ENCODE results near the gene GALNT16. TPM values are rescaled to one million over a fixed set of nuclear protein-coding genes. Genes with fewer than 3 reads are reported as not detected.
A peak's percentile ranks its signal among the peaks of the same experiment; 100 is the strongest.

GALNT16 gene
- polyA plus RNA-seq, 1 donor from 2014 or later, result not detected

- no peaks in the 10 kb centered on the region for H3K36me3 Mint-ChIP-seq
- H3K4me1 Mint-ChIP-seq, result peaks cover 22 to 35% (median 26%) of the 10 kb centered on the region in 3 donors
- peaks cover 6% of the 10 kb centered on the region for H3K27me3 Mint-ChIP-seq
- H3K27ac Mint-ChIP-seq, result peak overlapping the region in 1 of 3 donors; percentile 40
- H3K4me3 Mint-ChIP-seq, result peak overlapping the region in 1 of 4 donors; percentile 63
- H3K9me3 Mint-ChIP-seq, result no peaks in the 10 kb centered on the region
Measured at GRCh38 chr14:69358233-69358963, 98.4 kb downstream of the GALNT16 start.

- Mint-ChIP-seq H3K4me1 (peaks cover 20 to 30% (median 26%) of the 10 kb centered on the region in 3 donors), H3K27ac (peak overlapping the region in 1 of 3 donors; percentile 3), H3K36me3 (no peaks in the 10 kb centered on the region), H3K9me3 (no peaks in the 10 kb centered on the region), H3K4me3 (no peak overlapping the region), H3K27me3 (peaks cover 6% of the 10 kb centered on the region)
Measured at GRCh38 chr14:69358966-69359365, 99.0 kb downstream of the GALNT16 start.

- Mint-ChIP-seq H3K4me1 (peaks cover 11 to 16% (median 15%) of the 10 kb centered on the region in 3 donors), H3K36me3 (no peaks in the 10 kb centered on the region), H3K4me3 (peak overlapping the region in 2 of 4 donors; percentile 43 to 75), H3K27me3 (peaks cover 4% of the 10 kb centered on the region), H3K27ac (peak overlapping the region in 1 of 3 donors; percentile 35), H3K9me3 (no peaks in the 10 kb centered on the region)
Measured at GRCh38 chr14:69360438-69361108, 100.6 kb downstream of the GALNT16 start.

- peak overlapping the region in 1 of 3 donors; percentile 60 for H3K27ac Mint-ChIP-seq
- H3K4me1 Mint-ChIP-seq, result peaks cover 10 to 16% (median 14%) of the 10 kb centered on the region in 3 donors
- peaks cover 4% of the 10 kb centered on the region for H3K27me3 Mint-ChIP-seq
- H3K9me3 Mint-ChIP-seq, result no peaks in the 10 kb centered on the region
- H3K4me3 Mint-ChIP-seq, result peak overlapping the region in 1 of 4 donors; percentile 59
- H3K36me3 Mint-ChIP-seq, result peaks cover 2% of the 10 kb centered on the region
Measured at GRCh38 chr14:69363055-69363454, 103.1 kb downstream of the GALNT16 start.

- Mint-ChIP-seq H3K4me1 (peaks cover 10 to 12% (median 11%) of the 10 kb centered on the region in 3 donors), H3K27me3 (peaks cover 4% of the 10 kb centered on the region), H3K27ac (peak overlapping the region in 1 of 3 donors; percentile 31), H3K4me3 (no peak overlapping the region), H3K36me3 (peaks cover 2% of the 10 kb centered on the region), H3K9me3 (no peaks in the 10 kb centered on the region)
Measured at GRCh38 chr14:69363964-69364363, 104.0 kb downstream of the GALNT16 start.

GRCh38 chr14:69364378-69364777 is 104.4 kb downstream of the GALNT16 start:
- peaks cover 2% of the 10 kb centered on the region for H3K27me3 Mint-ChIP-seq
- peaks cover 8 to 12% (median 10%) of the 10 kb centered on the region in 3 donors for H3K4me1 Mint-ChIP-seq
- H3K36me3 Mint-ChIP-seq, result peaks cover 2% of the 10 kb centered on the region
- no peak overlapping the region for H3K27ac Mint-ChIP-seq
- no peak overlapping the region for H3K4me3 Mint-ChIP-seq
- no peaks in the 10 kb centered on the region for H3K9me3 Mint-ChIP-seq

GRCh38 chr14:69366069-69366468 is 106.1 kb downstream of the GALNT16 start:
- H3K9me3 Mint-ChIP-seq, result no peaks in the 10 kb centered on the region
- no peak overlapping the region for H3K27ac Mint-ChIP-seq
- peaks cover 2% of the 10 kb centered on the region for H3K27me3 Mint-ChIP-seq
- H3K4me1 Mint-ChIP-seq, result peaks cover 3 to 4% (median 3%) of the 10 kb centered on the region in 3 donors
- peaks cover 2% of the 10 kb centered on the region for H3K36me3 Mint-ChIP-seq
- no peak overlapping the region for H3K4me3 Mint-ChIP-seq

GRCh38 chr14:69366761-69367160 is 106.8 kb downstream of the GALNT16 start:
- H3K4me3 Mint-ChIP-seq, result no peak overlapping the region
- H3K4me1 Mint-ChIP-seq, result peaks cover 0 to 2% (median 0%) of the 10 kb centered on the region in 3 donors
- H3K27ac Mint-ChIP-seq, result no peak overlapping the region
- H3K36me3 Mint-ChIP-seq, result peaks cover 2% of the 10 kb centered on the region
- peaks cover 2% of the 10 kb centered on the region for H3K27me3 Mint-ChIP-seq
- H3K9me3 Mint-ChIP-seq, result no peaks in the 10 kb centered on the region

GRCh38 chr14:69368381-69368780 is 108.4 kb downstream of the GALNT16 start:
- peaks cover 4% of the 10 kb centered on the region for H3K36me3 Mint-ChIP-seq
- peaks cover 0 to 2% (median 0%) of the 10 kb centered on the region in 3 donors for H3K4me1 Mint-ChIP-seq
- H3K4me3 Mint-ChIP-seq, result no peak overlapping the region
- no peaks in the 10 kb centered on the region for H3K9me3 Mint-ChIP-seq
- H3K27ac Mint-ChIP-seq, result no peak overlapping the region
- no peaks in the 10 kb centered on the region for H3K27me3 Mint-ChIP-seq

GRCh38 chr14:69370061-69370460 is 110.1 kb downstream of the GALNT16 start:
- Mint-ChIP-seq H3K4me1 (peaks cover 0 to 2% (median 0%) of the 10 kb centered on the region in 3 donors), H3K27me3 (no peaks in the 10 kb centered on the region), H3K9me3 (no peaks in the 10 kb centered on the region), H3K36me3 (peaks cover 9% of the 10 kb centered on the region), H3K27ac (no peak overlapping the region), H3K4me3 (no peak overlapping the region)

GRCh38 chr14:69372146-69372545 is 112.2 kb downstream of the GALNT16 start:
- H3K4me1 Mint-ChIP-seq, result peaks cover 0 to 2% (median 0%) of the 10 kb centered on the region in 3 donors
- peaks cover 22% of the 10 kb centered on the region for H3K36me3 Mint-ChIP-seq
- H3K4me3 Mint-ChIP-seq, result no peak overlapping the region
- peaks cover 0 to 3% (median 0%) of the 10 kb centered on the region in 3 donors for H3K9me3 Mint-ChIP-seq
- H3K27me3 Mint-ChIP-seq, result no peaks in the 10 kb centered on the region
- H3K27ac Mint-ChIP-seq, result no peak overlapping the region

GRCh38 chr14:69373104-69373503 is 113.1 kb downstream of the GALNT16 start:
- no peak overlapping the region for H3K27ac Mint-ChIP-seq
- H3K27me3 Mint-ChIP-seq, result no peaks in the 10 kb centered on the region
- H3K9me3 Mint-ChIP-seq, result peaks cover 0 to 3% (median 0%) of the 10 kb centered on the region in 3 donors
- no peak overlapping the region for H3K4me3 Mint-ChIP-seq
- no peaks in the 10 kb centered on the region for H3K4me1 Mint-ChIP-seq
- H3K36me3 Mint-ChIP-seq, result peaks cover 22% of the 10 kb centered on the region

- Mint-ChIP-seq H3K4me1 (no peaks in the 10 kb centered on the region), H3K27ac (no peak overlapping the region), H3K27me3 (no peaks in the 10 kb centered on the region), H3K4me3 (no peak overlapping the region), H3K36me3 (peaks cover 22% of the 10 kb centered on the region), H3K9me3 (peaks cover 0 to 3% (median 0%) of the 10 kb centered on the region in 3 donors)
Measured at GRCh38 chr14:69374235-69374634, 114.3 kb downstream of the GALNT16 start.

GRCh38 chr14:69375182-69375581 is 115.2 kb downstream of the GALNT16 start:
- Mint-ChIP-seq H3K27ac (no peak overlapping the region), H3K4me3 (no peak overlapping the region), H3K36me3 (peaks cover 22% of the 10 kb centered on the region), H3K9me3 (peaks cover 0 to 3% (median 0%) of the 10 kb centered on the region in 3 donors), H3K27me3 (no peaks in the 10 kb centered on the region), H3K4me1 (no peaks in the 10 kb centered on the region)

GRCh38 chr14:69375722-69376121 is 115.8 kb downstream of the GALNT16 start:
- Mint-ChIP-seq H3K36me3 (peaks cover 22% of the 10 kb centered on the region), H3K4me1 (no peaks in the 10 kb centered on the region)

More at GRCh38 chr14:69375722-69376121, 115.8 kb downstream of the GALNT16 start:
- Mint-ChIP-seq H3K9me3 (peaks cover 0 to 3% (median 0%) of the 10 kb centered on the region in 3 donors), H3K4me3 (no peak overlapping the region), H3K27ac (no peak overlapping the region), H3K27me3 (no peaks in the 10 kb centered on the region)
